Kidney glomerular epithelial cell (primary cell): ENCODE measurements around the gene PRAME.
A peak's percentile ranks its signal among the peaks of the same experiment; 100 is the strongest.
"Not testable (repeated sequence)": the region's sequence is repeated elsewhere in the genome, so short reads cannot be mapped to it uniquely, and the experiment has no call there.

ENCODE experiments used
- DNase-seq: peaks from one replicate; lab custom pipeline; 2025; lab: John Stamatoyannopoulos, UW

PRAME gene, protein sequence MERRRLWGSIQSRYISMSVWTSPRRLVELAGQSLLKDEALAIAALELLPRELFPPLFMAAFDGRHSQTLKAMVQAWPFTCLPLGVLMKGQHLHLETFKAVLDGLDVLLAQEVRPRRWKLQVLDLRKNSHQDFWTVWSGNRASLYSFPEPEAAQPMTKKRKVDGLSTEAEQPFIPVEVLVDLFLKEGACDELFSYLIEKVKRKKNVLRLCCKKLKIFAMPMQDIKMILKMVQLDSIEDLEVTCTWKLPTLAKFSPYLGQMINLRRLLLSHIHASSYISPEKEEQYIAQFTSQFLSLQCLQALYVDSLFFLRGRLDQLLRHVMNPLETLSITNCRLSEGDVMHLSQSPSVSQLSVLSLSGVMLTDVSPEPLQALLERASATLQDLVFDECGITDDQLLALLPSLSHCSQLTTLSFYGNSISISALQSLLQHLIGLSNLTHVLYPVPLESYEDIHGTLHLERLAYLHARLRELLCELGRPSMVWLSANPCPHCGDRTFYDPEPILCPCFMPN

DNA sequence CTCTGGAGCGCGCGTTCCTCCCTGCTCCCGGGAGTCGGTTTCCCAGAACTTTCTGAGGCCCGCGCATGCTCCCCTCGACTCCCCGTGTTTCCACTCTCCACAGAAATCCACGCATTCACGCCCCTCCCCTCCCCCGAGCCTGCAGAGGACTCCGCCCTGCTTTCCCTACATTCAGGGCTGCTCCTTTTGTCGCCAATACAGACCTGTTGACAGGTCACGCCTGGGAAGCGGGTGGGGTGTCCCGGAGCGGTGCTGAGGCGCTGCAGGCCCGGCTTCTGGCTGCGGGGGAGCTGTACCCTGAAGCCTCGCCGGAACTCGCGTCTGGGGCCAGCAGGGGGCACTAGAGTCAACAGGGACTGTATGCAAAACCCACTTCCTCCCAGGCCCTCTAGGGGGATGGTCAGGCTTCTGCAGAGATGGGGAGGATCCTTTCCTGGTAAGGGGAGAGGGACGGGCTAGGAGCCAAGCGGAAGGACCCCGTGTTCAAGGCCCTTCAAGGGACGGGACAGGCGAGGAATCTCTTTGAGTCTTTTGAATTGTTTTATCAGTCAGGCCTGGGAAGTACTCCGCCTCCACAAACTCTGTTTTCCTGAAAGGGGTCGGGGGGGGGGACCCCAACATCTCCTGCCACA, at the start of gene PRAME:
TSS of gene PRAME (minus strand) at position 294 of the 632 bp plus-strand sequence. CDS start 2,433 bp downstream, outside the sequence.
- DNase-seq = peak; percentile 28

DNA sequence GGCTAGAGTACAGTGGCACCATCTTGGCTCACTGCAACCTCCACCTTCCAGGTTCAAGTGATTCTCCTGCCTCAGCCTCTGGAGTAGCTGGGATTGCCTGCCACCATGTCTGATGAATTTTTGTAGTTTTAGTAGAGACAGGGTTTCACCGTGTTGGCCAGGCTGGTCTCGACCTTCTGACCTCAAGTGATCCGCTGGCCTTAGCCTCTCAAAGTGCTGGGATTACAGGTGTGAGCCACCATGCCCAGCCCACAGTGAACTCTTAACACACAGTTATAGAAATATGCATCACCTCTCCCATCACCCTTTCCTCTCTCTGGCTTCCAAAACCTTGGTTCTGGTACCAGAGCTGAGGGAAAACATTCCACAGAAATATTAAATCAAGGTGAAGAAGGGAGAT, 49.0 kb upstream of the PRAME start:
- DNase-seq = not testable (repeated sequence)

DNA sequence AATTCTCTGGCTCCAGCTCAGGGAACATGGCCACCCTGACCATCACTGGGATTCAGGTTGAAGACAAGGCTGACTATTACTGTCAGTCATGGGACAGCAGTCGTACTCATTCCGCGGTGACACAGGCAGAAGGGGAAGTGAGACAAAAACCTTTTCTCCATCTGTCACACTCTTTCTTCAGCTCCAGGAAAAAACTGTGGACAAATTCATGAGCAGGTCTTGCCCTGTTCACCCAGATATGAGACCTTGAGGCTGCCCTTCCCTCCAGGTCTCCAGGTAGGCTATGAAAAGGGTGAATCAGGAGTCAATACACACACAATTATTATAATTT, 46.0 kb upstream of the PRAME start:
- DNase-seq = no peak

DNA sequence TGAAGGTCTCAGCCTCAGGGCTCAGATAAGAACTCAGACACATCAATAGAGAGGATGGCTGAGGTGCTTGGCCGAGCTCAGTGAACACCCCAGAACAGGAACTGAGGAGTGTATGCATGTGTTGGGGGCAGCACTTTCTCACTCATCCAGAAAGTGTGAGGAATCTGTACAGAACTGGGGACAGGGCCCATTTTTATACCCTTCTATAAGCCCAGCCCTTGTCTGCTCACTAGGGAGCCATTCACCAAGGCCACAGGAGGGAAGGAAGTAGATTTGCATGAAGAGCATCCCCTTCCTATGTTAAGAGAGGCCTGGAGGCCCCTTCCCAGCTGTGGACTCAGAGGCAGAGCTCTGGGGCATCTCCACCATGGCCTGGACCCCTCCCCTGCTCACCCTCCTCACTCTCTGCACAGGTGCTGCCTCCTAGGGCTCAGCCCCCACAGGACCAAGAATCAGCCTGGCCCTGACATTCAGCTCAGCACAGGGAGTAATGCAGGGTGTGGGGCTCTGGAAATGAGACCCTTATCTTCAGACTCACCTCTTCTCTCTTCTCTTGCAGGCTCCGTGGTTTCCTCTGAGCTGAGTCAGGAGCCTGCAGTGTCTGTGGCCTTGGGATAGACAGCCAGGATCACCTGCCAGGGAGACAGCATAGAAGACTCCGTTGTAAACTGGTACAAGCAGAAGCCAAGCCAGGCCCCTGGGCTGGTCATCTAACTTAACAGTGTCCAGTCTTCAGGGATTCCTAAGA, 45.4 kb upstream of the PRAME start:
- no peak for DNase-seq

DNA sequence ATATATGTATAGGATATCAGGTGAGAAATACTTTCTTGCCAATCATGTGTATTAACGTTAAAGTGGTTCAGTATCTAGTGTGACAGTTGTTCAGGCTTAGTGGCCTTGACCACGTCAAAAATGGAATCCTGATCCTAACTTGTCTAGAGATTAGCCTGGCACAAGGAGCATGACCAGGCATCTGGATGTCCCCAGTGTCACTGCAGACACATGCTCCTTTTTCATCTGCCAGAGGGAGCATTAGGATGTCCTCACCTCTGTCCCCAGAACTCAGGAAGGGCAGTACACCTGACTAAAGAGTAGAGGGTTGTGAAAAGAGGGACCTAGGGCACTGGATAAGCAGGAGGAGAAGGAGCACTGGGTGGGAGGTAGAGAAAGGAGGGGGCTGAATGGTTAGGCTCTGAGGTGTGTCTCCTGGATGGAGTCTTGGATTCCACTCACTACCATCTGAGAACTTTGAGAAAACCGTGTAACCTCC, 44.4 kb upstream of the PRAME start:
- no peak for DNase-seq

DNA sequence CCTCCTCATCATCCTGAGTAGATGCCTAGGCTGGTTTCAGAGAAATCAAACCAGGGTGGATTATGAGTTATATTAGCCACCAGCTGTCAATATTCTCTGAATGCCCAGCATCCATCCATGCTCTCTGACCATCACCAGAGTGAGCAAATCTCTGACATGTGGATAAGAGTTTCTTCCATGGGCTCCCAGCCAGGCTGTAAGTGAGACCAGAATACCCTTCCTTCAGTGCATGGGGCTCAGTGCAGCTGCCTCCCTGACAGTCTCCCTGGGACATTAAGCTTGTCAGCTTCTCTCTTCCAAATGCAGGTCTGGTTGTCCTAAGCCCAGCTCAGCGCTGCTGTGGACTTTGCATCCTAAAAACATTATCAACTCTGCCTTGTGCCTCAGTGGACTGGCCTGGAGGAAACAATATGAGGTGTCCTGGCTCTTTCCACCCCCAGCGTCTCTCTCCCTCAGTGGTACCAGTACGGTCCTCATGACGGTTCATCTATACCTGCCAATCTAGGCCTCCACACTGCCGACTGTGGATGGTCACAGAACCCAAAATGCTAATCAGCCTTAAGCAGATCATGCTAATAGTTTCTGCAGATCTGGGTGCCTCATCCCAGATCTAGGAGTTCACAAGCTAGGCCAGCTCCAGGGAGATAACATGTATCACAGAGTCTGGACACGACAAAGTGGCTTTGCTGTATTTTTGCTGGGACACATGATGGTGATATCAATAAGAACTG, 41.6 kb upstream of the PRAME start:
- no peak for DNase-seq

DNA sequence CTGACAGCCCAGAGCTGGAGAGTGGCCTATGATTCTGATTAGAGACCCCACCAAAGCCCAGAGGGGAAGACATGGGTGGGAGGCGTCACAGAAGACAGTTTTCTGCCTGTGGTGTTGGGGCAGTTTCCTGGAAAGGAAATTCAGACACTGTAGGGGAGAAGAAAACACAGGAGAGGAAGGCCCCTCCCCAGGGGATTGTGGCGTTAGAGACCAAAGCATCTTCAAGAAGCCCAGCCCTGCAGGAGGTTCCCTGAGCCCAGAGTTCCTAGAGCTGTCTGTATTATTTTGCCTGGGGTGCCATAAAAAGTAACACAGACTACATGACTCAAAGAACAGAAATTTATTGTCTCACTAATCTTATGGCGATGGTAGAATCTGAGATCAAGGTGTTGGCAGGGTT, 40.2 kb upstream of the PRAME start:
- no peak for DNase-seq

DNA sequence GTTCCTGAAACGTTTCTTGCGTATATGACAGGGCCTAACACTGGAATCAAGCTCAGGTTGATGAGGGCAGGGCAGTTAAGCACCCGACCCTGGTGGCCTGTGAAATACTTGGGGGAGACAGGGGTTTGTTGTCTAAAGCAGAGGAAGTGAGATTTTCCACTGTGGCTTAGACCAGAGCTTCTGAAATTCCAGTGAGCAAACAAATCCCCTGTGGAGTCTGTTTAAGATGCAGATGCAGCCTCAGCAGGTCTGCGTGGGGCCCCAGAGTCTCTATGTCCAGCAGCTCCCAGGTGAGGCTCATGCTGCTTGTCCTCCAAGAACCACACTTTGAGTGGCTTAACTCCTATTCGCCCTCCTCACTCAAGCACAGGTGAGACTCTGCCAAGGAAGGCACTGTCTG, 39.1 kb upstream of the PRAME start:
- no peak for DNase-seq

DNA sequence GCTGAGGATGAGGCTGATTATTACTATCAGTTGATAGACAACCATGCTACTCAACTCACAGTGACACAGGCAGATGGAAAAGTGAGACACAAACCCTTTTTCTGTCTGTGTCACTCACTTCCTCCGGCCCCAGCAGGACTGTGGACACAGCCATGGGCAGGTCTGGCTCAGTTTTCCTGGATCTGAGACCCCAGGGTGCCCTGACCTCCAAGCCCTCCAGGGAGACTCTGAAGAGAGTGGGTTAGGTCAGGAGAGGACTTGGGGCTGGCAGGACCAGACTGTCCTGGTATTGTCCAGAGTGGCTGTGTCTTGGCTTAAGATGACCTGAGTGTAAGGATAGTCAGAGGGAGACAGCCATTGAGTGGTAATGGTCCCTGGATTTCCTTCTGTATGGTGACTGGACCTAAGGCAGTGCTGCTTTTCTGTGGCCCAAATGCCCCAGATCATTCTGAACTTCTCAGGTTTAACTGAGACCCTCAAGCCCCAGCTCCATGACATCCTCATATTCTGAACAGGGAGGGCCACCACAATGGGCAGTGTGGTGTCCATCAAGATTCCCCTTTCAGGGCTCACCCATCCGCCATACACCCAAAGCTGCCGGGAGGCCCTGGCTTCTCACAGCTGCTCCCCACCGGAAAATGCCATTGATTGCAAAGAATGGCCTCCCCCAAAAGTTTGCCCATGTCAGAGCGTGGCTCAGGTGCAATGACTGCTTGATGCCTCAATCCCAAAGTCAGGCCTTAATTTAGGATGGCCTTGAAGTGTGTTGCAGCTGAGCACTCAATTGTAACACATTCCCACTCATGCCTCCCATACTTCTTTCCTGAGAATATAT, 36.2 kb upstream of the PRAME start:
- no peak for DNase-seq

DNA sequence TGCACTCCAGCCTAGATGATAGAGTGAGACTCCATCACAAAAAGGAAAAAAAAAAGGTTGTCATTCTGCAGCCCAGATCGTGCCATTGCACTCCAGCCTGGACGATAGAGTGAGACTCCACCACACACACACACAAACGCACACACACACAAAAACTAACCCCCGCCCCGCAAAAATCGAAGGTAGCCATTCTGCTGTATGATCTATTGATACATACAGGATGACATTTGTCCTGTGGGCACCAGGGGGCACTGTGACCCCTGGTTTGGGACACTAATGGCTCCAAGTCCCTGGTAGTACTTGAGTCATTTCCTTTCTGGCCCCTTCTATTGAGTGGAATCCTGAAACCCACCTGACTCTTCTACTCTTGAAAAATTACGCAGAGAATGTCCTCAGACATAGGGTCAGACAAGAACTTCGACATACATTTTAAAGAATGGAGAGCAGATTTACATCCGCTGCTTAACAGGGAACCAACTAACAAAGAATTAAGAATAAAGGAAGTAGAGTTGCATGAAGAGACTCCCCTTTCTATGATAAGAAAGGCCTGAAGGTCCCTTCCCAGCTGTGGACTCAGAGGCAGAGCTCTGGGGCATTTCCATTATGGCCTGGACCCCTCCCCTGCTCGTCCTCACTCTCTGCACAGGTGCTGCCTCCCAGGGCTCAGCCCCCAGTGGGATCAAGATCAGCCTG, 35.0 kb upstream of the PRAME start:
- DNase-seq = no peak

DNA sequence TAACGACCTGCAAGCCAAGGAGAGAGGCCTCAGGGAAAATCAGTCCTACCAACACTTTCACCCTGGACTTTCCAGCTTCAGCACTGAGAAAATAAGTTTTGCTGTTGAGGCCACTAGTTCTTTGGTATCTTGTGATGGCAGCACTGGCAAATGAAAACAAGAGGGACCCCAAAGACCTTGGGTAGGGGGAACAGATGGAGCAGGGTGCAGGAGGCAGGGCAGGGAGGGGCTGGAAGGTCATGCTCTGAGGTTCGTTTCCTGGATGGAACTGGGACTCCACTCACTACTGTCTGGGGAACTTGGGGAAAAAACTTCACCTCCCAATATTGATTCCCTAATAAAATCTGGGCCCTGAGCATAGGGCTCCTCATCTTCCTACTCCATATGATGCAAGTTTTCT, 34.2 kb upstream of the PRAME start:
- DNase-seq = no peak

DNA sequence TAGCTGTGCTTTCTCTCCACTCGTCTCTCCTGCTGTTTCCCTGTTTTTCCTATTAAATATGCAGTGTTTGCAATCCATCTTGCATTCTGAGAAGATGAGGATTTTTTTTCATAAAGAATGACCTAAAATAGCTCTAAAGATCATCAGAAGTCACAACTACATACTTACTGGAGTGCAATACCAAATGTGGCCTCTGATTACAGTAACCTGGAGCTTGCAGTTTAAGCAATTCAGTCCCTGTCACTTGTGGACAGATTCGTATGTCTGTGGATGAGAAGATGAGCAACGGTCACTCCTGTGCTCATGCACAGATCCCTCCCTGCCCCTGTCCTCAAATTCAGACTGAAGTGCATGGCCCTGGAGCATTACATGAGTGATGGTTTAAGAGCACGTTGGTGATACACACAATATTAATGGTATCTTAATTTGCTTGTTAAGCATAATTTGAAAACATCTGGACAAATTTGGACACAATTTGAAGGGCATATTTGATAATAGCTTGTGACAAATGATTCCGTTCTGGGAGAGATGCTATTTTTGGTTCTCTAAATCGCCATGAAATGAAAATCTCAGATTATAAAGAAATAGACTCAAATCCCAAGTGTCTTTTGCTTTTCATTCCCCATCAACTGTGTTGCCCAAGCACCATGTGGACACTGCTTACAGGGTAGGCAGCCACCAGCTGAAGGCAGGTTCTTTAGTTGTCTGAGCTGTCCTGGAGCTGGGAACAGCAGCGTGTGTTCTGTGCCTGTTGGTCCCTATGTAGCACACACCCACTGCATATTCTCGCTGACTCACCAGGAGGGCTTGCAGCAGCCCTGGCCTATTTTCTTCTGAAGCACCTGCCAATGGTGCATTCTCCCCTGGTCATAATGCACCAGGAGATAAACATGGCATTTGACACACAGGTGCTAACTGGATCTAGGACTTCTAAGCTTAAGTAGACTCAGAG, 32.6 kb upstream of the PRAME start:
- DNase-seq = no peak

DNA sequence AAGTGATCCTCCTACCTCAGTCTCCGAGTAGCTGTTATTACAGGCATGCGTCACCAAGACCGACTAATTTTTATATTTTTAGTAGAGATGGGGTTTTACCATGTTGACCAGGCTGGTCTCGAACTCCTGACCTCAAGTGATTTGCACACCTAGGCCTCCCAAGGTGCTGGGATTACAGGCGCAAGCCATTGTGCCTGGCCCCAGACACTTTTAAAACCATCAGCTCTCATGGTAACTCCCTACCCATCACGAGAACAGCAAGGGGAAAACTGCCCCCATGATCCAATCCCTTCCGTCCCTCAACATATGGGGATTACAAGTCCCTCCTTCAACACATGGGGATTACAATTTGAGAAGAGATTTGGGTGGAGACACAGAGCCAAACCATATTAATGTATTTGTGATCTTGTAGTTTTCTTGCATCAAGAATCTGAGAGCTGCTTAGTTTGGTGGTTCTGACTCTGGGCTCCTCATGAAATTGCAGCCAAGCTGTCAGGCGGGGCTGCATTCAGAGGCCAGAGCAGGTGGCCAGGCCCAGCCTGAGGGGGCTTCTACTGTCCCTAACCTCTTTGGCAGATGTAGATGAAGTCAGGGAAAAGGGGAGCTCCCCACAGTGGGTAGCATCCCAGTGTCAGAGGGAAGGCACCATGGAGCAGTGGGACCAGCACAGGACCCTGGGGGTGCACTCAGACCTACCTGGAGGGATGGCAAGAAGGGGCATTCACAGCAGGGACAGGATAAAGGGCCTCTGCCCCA, 31.2 kb upstream of the PRAME start:
- DNase-seq = no peak

DNA sequence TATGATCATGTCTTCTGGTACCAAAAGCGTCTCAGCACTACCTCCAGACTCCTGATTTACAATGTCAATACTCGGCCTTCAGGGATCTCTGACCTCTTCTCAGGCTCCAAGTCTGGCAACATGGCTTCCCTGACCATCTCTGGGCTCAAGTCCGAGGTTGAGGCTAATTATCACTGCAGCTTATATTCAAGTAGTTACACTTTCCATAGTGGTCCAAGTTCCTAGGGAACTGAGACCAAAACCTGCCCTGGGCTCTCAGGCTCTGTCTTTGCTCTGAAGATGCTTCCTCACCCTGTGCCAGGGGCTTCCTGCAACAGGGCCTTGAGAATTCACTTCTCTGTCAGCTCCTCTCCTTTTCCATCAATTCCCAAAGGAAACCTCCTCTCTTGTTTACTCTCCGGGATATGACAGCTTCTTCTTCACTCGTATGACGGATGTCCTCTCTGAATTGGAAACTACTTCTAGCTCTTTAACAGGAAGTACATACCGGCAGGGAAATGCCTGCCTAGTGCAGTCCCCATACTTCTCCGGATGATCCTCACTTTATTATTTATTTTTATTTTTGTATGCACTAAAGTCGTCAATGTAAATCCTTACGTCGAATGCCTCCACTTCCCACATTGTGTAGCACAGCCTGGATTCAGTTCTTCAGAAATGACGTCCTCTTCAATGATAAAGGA, 29.6 kb upstream of the PRAME start:
- no peak for DNase-seq

DNA sequence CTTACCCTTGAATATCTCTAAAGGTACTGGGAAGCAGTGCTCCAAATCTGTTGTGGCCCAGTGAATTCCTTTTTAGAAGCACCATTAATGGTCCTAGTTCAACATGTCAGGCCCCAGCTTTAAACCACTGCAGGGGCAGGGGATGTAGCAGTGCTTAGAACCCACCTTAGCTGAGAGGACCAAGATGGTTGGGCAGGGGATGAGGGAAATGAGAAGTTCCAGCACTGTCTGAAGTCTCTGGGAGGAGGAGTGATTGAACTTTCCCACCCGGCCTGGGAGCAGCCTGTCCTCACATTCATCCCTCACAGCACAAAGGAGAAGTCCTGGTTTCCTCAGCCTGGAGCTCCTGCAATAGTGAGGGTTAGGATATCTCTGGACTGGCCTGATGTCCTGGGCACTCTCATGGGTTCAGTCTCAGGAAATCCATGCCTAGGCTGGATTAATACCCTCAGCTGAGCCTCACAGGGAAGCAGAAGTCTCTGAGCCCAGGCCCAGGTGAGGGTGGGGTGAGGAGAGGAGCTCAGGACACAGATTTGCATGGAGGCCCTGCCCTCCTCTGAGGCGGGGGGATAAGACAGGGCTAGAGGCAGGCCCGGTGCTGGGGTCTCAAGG, 28.6 kb upstream of the PRAME start:
- DNase-seq = no peak

DNA sequence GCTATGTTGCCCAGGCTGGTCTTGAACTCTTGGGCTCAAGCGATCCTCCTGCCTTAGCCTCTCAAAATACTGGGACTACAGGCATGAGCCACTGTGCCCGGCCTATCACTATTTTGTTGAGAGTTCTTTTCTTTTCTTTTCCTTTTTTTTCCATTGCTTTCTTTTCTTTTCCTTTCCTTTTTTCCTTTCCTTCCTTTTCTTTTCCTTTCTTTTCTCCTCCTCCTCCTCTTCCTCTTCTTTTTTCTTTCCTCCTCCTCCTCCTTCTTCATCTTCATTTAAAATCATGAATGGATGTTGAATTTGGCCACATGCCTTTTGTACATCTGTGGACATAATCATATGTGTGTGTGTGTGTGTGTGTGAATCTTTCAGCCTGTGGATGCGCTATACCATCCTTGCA, 25.7 kb upstream of the PRAME start:
- no peak for DNase-seq

DNA sequence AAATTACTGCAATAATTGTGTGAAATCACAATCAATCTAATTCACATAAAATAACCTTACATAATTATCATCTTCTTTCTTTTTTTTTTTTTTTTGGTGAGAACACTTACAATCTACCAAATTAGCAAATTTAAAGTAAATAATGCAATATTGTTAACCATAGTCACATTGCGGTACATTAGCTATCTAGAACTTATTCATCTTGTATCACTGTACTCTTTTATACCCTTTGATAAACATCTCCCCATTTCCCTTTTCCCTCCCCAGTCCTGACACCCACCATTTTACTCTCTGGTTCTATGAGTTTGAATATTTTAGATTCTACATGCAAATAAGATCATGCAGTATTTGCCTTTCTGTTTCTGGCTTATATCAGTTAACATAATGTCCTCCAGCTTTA, 24.0 kb upstream of the PRAME start:
- DNase-seq = no peak

DNA sequence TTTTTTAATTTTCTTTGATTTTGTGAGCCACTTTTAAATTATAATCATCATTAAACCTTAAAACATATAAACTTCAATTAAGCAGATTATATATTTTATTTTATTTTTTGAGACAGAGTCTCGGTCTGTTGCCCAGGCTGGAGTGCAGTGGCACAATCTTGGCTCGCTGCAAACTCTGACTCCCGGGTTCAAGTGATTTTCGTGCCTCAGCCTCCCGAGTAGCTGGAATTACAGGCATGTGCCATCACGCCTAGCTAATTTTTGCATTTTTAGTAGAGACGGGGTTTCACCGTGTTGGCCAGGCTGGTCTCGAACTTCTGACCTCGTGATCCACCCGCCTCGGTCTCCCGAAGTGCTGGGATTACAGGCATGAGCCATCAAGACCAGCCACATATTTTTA, 22.5 kb upstream of the PRAME start:
- not testable (repeated sequence) for DNase-seq
